T-helper 22 cell (primary cell): Measurements from ENCODE around the gene TRABD2B.

Experiments used
- DNase-seq: peaks from one replicate; pipeline ENCODE4 v3.0.0-alpha.2; 2020; ENCODE audit warnings: low read depth

Gene TRABD2B

GRCh38 chr1:48021792-48022191 is 24.6 kb upstream of the TRABD2B start:
- DNase-seq: no peak

- DNase-seq: no peak
Measured at GRCh38 chr1:48019714-48020315, 22.6 kb upstream of the TRABD2B start.

- no peak for DNase-seq
Measured at GRCh38 chr1:48018799-48019198, 21.6 kb upstream of the TRABD2B start.

GRCh38 chr1:48017716-48018115 is 20.5 kb upstream of the TRABD2B start:
- no peak for DNase-seq

GRCh38 chr1:48016515-48016914 is 19.3 kb upstream of the TRABD2B start:
- no peak for DNase-seq

- DNase-seq: no peak
Measured at GRCh38 chr1:48013270-48013669, 16.1 kb upstream of the TRABD2B start.

- no peak for DNase-seq
Measured at GRCh38 chr1:48007047-48007446, 9.9 kb upstream of the TRABD2B start.

- DNase-seq: no peak
Measured at GRCh38 chr1:48006264-48006663, 9.1 kb upstream of the TRABD2B start.

GRCh38 chr1:48005253-48006117 is 8.3 kb upstream of the TRABD2B start:
- no peak for DNase-seq

- DNase-seq: no peak
Measured at GRCh38 chr1:48003741-48004531, 6.8 kb upstream of the TRABD2B start.

- no peak for DNase-seq
Measured at GRCh38 chr1:48002142-48002541, 5.0 kb upstream of the TRABD2B start.

- DNase-seq: no peak
Measured at GRCh38 chr1:48001696-48002095, 4.5 kb upstream of the TRABD2B start.

GRCh38 chr1:48000883-48001282 is 3.7 kb upstream of the TRABD2B start:
- no peak for DNase-seq

GRCh38 chr1:47999097-47999496 is 1.9 kb upstream of the TRABD2B start:
- no peak for DNase-seq

GRCh38 chr1:47998396-47998990 is 1.3 kb upstream of the TRABD2B start:
- no peak for DNase-seq

GRCh38 chr1:47996406-47997226 is 569 bp downstream of the TRABD2B start:
- no peak for DNase-seq

- no peak for DNase-seq
Measured at GRCh38 chr1:47996060-47996405, 1.2 kb downstream of the TRABD2B start.

GRCh38 chr1:47995306-47996050 is 1.7 kb downstream of the TRABD2B start:
- DNase-seq: no peak

- no peak for DNase-seq
Measured at GRCh38 chr1:47993881-47994625, 3.1 kb downstream of the TRABD2B start.

GRCh38 chr1:47993416-47993740 is 3.8 kb downstream of the TRABD2B start:
- DNase-seq: no peak
